ENCODE results near the gene OTOS. TPM values are rescaled to one million over a fixed set of nuclear protein-coding genes. Genes with fewer than 3 reads are reported as not detected.

OTOS gene
- total RNA-seq, 6 experiments from 2014 or later, result not detected

DNA sequence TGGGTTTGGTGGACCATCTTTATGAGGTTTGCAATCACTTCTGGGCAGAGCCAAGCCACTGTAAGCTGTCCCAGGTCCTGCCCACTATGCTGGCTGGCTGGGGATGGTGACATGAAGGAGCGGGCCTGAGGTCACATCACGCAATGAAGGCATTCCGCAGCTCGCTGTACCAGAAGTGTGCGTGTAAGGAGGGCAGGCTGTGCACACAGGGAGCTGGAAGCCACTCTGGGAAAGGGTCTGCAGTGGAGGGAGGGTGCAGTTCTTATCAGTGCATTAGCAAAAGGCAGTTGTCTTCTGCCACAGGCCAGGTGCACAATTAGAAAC, 16.7 kb upstream of the OTOS start:
- DNase-seq (peak in 1 of 3 donors; percentile 20), ATAC-seq (no peak)
- Histone ChIP-seq H3K4me1 (no peaks in the 10 kb centered on the region), H3K27ac (no peak overlapping the region), H3K36me3 (no peaks in the 10 kb centered on the region), H3K27me3 (no peaks in the 10 kb centered on the region), H3K9me3 (no peaks in the 10 kb centered on the region), H3K4me3 (no peak overlapping the region)
- WGBS (ENCODE audit: insufficient coverage, low coverage, low lambda C conversion rate, missing lambda C conversion rate), result 83% methylated on average over 5 of the region's 5 CpGs
- intact Hi-C loops (cut with DNase I), result no loop called here
- TF ChIP-seq POLR2A (IDR thresholded peaks at IDR 0.05), result no peak
- TF ChIP-seq, protein P1, sequence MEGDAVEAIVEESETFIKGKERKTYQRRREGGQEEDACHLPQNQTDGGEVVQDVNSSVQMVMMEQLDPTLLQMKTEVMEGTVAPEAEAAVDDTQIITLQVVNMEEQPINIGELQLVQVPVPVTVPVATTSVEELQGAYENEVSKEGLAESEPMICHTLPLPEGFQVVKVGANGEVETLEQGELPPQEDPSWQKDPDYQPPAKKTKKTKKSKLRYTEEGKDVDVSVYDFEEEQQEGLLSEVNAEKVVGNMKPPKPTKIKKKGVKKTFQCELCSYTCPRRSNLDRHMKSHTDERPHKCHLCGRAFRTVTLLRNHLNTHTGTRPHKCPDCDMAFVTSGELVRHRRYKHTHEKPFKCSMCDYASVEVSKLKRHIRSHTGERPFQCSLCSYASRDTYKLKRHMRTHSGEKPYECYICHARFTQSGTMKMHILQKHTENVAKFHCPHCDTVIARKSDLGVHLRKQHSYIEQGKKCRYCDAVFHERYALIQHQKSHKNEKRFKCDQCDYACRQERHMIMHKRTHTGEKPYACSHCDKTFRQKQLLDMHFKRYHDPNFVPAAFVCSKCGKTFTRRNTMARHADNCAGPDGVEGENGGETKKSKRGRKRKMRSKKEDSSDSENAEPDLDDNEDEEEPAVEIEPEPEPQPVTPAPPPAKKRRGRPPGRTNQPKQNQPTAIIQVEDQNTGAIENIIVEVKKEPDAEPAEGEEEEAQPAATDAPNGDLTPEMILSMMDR (IDR thresholded peaks at IDR 0.05), result no peak

DNA sequence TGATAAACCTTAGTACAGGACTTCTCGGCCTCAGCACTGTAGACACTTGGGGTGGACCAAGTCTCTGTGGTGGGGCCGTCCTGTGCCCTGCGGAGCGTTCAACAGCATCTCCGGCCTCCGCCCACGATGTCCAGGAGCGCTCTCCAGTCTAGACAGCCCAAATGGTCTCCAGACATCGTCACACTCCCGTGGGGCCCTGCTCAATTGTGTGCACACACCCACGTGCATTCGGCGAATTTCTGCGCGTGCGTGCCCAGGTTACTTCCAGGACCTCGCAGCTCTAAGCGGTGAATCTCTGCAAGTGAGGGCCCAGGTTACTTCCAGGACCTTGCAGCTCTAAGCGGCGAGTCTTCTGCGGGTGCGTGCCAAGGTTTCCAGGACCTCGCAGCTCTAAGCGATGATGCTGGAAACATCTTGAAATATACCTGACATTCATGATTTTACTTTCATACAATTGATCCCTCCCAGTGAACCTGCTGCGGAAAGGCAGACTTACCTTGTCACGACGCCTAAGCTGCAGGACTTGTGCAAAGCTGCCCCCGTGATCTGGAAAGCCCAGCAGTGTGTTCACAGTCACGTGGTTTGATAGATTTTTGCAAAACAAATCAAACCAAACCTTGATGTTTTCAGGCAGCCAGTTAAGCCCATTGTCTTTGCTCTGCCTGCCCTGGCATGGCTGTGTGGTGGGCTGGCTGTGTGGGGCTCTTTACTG, 16.1 kb upstream of the OTOS start:
- H3K27me3 ChIP-seq, result no peaks in the 10 kb centered on the region
- WGBS (ENCODE audit: insufficient coverage, low coverage, low lambda C conversion rate, missing lambda C conversion rate), result 73% methylated on average over 11 of the region's 29 CpGs
- no peak for ATAC-seq
- H3K4me1 ChIP-seq, result no peaks in the 10 kb centered on the region
- TF ChIP-seq, protein P1 (IDR thresholded peaks at IDR 0.05), result no peak
- TF ChIP-seq POLR2A (IDR thresholded peaks at IDR 0.05), result no peak
- peak in 1 of 3 donors; percentile 36 for DNase-seq
- H3K9me3 ChIP-seq, result no peaks in the 10 kb centered on the region
- intact Hi-C loops (cut with DNase I), result no loop called here
- no peaks in the 10 kb centered on the region for H3K36me3 ChIP-seq
- no peak overlapping the region for H3K27ac ChIP-seq
- H3K4me3 ChIP-seq, result no peak overlapping the region

DNA sequence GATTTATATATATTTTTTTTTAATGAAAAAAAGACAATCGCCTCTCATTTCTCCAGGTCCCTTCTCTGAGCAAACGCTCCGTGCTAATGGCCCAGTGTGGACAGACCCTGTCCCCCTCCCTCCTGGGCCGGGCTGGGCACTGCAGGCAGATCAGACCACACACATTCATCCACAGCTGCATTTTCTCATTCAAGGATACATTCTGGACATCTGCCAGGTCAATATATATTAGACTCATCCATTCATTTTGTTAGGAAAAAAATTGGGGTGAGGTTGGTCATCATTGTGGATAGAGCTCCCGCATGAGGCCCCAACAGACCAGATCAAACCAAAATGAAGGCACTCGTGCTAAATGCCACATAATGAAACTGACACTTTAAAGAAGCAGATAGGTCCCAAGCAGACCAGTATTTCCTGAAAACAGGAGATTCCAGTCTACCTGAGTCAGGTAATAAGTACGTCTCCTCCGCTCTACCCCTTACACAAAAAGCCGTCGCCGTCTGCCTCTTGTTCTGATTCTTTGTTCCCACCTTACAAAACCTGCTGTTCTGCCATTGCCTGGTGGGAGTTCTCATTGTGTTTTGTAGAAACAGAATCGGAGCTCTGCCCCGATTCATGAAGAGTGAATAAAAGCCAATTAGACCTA, 15.4 kb upstream of the OTOS start:
- intact Hi-C loops (cut with DNase I), result no loop called here
- no peak for TF ChIP-seq POLR2A (IDR thresholded peaks at IDR 0.05)
- TF ChIP-seq, protein P1 (IDR thresholded peaks at IDR 0.05), result no peak
- WGBS (ENCODE audit: insufficient coverage, low coverage, low lambda C conversion rate, missing lambda C conversion rate), result 73% methylated on average over 13 of the region's 13 CpGs
- Histone ChIP-seq H3K27ac (no peak overlapping the region), H3K27me3 (no peaks in the 10 kb centered on the region), H3K9me3 (no peaks in the 10 kb centered on the region), H3K4me1 (no peaks in the 10 kb centered on the region), H3K36me3 (no peaks in the 10 kb centered on the region), H3K4me3 (no peak overlapping the region)
- DNase-seq (peak in 1 of 3 donors; percentile 16), ATAC-seq (no peak)

DNA sequence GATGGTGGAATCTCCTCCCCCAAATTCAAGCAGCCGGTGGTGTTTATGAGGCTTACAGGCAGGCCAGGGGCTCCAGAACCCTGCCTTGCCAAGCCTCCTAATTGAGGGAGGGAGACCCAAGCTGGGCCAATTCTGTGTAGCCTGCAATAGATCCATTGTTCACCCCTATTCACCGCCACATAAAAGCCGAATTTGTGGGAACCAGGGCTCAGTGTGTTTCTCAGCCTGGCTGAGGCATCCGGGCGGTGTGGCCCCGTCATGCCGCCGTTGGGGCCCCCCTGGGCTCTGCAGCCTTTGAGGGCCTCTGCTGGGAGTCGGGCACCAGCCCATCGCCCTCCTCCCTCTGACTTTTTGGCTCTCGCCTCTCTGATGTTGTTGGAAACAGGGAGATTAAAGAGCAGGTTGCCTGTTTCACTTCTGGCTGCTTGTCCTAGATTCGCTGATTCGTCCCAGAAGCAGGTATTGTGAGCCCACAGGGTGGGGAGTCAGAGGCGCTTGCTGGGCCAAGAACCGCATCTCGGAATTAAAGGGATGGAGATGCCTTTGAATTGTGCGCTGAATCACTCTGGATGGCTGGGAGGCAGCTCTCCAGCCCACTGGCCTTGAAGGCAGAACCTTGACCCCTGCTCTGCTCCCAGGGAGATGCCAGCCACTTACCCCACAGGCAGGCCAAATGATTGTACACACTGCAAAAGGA, 14.7 kb upstream of the OTOS start:
- Histone ChIP-seq H3K9me3 (no peaks in the 10 kb centered on the region), H3K4me3 (no peak overlapping the region), H3K4me1 (no peaks in the 10 kb centered on the region), H3K36me3 (no peaks in the 10 kb centered on the region), H3K27ac (no peak overlapping the region), H3K27me3 (no peaks in the 10 kb centered on the region)
- ATAC-seq, result no peak
- intact Hi-C loops (cut with DNase I), result no loop called here
- DNase-seq, result peak in 1 of 3 donors; percentile 50
- TF ChIP-seq POLR2A (IDR thresholded peaks at IDR 0.05), result no peak
- TF ChIP-seq, protein P1 (IDR thresholded peaks at IDR 0.05), result no peak
- 70% methylated on average over 7 of the region's 17 CpGs for WGBS (ENCODE audit: insufficient coverage, low coverage, low lambda C conversion rate, missing lambda C conversion rate)
